SK-N-SH treated with all-trans-retinoic acid at 6 μM for 48 hours (cell line): Measurements from ENCODE around the gene LRRC15.

Experiments
- BACH2 ChIP-seq: fragments of 250-450 bp; sonication (Bioruptor Pico); IDR thresholded peaks from 2 replicates; pipeline ENCODE4 v1.9.0; 2021; ENCODE audit warnings: mild to moderate bottlenecking, borderline replicate concordance
- CREB5 ChIP-seq: fragments of 250-450 bp; sonication (Bioruptor Pico); IDR thresholded peaks from 2 replicates; pipeline ENCODE4 v1.5.1; 2020; ENCODE audit warnings: low read depth, mild to moderate bottlenecking, moderate library complexity
- ESRRG ChIP-seq: fragments of 250-450 bp; sonication (Bioruptor Pico); IDR thresholded peaks from 2 replicates; pipeline ENCODE4 v1.6.1; 2021; ENCODE audit warnings: mild to moderate bottlenecking
- ISL1 ChIP-seq: fragments of 250-450 bp; sonication (Bioruptor Pico); IDR thresholded peaks from 2 replicates; pipeline ENCODE4 v2.1.2; 2022; ENCODE audit warnings: mild to moderate bottlenecking, moderate library complexity
- OSR1 ChIP-seq: fragments of 250-450 bp; sonication (Bioruptor Pico); IDR thresholded peaks from 2 replicates; pipeline ENCODE4 v1.8.0; 2022; ENCODE audit warnings: moderate library complexity, mild to moderate bottlenecking, inconsistent platforms
- RARB ChIP-seq: fragments of 250-450 bp; sonication (Bioruptor Pico); IDR thresholded peaks from 2 replicates; pipeline ENCODE4 v1.8.0; 2021; ENCODE audit warnings: mild to moderate bottlenecking, moderate library complexity
- TCF4 ChIP-seq: fragments of 250-450 bp; sonication (Bioruptor Pico); IDR thresholded peaks from 2 replicates; pipeline ENCODE4 v1.8.0; 2021; ENCODE audit warnings: mild to moderate bottlenecking, moderate library complexity, borderline replicate concordance
- ZC3H10 ChIP-seq: fragments of 250-450 bp; sonication (Bioruptor Pico); IDR thresholded peaks from 2 replicates; pipeline ENCODE4 v1.5.1; 2021; ENCODE audit warnings: mild to moderate bottlenecking, moderate library complexity
- ZFP3 ChIP-seq: fragments of 250-450 bp; sonication (Bioruptor Pico); IDR thresholded peaks from 2 replicates; pipeline ENCODE4 v1.5.0; 2020; ENCODE audit warnings: mild to moderate bottlenecking, moderate library complexity
- ZFP30 ChIP-seq: fragments of 450-650 bp; formaldehyde crosslinking; IDR thresholded peaks from 2 replicates; pipeline ENCODE4 v1.5.0; 2022; ENCODE audit warnings: mild to moderate bottlenecking, moderate library complexity
- ZNF8 ChIP-seq: fragments of 450-650 bp; formaldehyde crosslinking; IDR thresholded peaks from 2 replicates; pipeline ENCODE4 v1.5.0; 2020; ENCODE audit warnings: mild to moderate bottlenecking, moderate library complexity
- TF ChIP-seq, protein P1 (sequence below): fragments of 250-450 bp; sonication (Bioruptor Pico); IDR thresholded peaks from 2 replicates; pipeline ENCODE4 v1.8.0; 2020; ENCODE audit warnings: mild to moderate bottlenecking, moderate library complexity, borderline replicate concordance
- TF ChIP-seq, protein P2 (sequence below): fragments of 250-450 bp; sonication (Bioruptor Pico); IDR thresholded peaks from 2 replicates; pipeline ENCODE4 v1.5.0; 2020; ENCODE audit warnings: mild to moderate bottlenecking, moderate library complexity

GRCh38 chr3:194373028-194373427 lies 3.5 kb upstream of the LRRC15 start:
- TF ChIP-seq TCF4 (CRISPR knock-in tag) (no peak), RARB (CRISPR knock-in tag) (no peak), ESRRG (CRISPR knock-in tag) (no peak), CREB5 (CRISPR knock-in tag) (no peak), ZC3H10 (CRISPR knock-in tag) (no peak), ZNF8 (CRISPR knock-in tag) (no peak), ZFP30 (CRISPR knock-in tag) (no peak), BACH2 (CRISPR knock-in tag) (no peak), ZFP3 (CRISPR knock-in tag) (no peak), ISL1 (CRISPR knock-in tag) (no peak), OSR1 (CRISPR knock-in tag) (no peak)
- TF ChIP-seq, protein P1, sequence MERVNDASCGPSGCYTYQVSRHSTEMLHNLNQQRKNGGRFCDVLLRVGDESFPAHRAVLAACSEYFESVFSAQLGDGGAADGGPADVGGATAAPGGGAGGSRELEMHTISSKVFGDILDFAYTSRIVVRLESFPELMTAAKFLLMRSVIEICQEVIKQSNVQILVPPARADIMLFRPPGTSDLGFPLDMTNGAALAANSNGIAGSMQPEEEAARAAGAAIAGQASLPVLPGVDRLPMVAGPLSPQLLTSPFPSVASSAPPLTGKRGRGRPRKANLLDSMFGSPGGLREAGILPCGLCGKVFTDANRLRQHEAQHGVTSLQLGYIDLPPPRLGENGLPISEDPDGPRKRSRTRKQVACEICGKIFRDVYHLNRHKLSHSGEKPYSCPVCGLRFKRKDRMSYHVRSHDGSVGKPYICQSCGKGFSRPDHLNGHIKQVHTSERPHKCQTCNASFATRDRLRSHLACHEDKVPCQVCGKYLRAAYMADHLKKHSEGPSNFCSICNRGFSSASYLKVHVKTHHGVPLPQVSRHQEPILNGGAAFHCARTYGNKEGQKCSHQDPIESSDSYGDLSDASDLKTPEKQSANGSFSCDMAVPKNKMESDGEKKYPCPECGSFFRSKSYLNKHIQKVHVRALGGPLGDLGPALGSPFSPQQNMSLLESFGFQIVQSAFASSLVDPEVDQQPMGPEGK (CRISPR knock-in tag) = no peak
- TF ChIP-seq, protein P2, sequence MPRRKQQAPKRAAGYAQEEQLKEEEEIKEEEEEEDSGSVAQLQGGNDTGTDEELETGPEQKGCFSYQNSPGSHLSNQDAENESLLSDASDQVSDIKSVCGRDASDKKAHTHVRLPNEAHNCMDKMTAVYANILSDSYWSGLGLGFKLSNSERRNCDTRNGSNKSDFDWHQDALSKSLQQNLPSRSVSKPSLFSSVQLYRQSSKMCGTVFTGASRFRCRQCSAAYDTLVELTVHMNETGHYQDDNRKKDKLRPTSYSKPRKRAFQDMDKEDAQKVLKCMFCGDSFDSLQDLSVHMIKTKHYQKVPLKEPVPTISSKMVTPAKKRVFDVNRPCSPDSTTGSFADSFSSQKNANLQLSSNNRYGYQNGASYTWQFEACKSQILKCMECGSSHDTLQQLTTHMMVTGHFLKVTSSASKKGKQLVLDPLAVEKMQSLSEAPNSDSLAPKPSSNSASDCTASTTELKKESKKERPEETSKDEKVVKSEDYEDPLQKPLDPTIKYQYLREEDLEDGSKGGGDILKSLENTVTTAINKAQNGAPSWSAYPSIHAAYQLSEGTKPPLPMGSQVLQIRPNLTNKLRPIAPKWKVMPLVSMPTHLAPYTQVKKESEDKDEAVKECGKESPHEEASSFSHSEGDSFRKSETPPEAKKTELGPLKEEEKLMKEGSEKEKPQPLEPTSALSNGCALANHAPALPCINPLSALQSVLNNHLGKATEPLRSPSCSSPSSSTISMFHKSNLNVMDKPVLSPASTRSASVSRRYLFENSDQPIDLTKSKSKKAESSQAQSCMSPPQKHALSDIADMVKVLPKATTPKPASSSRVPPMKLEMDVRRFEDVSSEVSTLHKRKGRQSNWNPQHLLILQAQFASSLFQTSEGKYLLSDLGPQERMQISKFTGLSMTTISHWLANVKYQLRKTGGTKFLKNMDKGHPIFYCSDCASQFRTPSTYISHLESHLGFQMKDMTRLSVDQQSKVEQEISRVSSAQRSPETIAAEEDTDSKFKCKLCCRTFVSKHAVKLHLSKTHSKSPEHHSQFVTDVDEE = no peak
